ENCODE data around the gene C4orf50. TPM values are rescaled to one million over a fixed set of nuclear protein-coding genes. Genes with fewer than 3 reads are reported as not detected.
"Not testable (repeated sequence)": the region's sequence is repeated elsewhere in the genome, so short reads cannot be mapped to it uniquely, and the experiment has no call there.

The C4orf50 gene
- polyA plus RNA-seq, 1 donor: 0.01 TPM

DNA sequence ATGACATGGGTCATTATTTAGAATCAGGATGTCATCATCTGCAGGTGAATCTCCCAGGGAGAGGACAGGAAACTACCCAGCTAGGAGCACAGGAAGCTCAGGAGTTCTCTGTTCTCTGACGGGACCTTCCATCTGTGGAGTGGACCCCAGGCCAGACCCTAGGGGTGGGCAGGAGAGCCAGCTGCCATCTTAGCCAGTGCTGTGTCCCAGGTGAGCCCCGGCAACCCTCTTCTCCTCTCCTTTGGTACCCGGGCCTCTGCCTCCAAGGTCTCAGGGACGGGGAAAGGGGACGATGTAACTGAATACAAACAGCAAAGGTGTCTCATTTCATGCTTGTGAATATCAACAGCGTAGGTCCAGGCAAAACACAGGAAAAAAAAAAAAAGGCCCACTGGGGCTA lies 48.5 kb downstream of the C4orf50 start:
- DNase-seq (ENCODE audit: low read depth): no peak

DNA sequence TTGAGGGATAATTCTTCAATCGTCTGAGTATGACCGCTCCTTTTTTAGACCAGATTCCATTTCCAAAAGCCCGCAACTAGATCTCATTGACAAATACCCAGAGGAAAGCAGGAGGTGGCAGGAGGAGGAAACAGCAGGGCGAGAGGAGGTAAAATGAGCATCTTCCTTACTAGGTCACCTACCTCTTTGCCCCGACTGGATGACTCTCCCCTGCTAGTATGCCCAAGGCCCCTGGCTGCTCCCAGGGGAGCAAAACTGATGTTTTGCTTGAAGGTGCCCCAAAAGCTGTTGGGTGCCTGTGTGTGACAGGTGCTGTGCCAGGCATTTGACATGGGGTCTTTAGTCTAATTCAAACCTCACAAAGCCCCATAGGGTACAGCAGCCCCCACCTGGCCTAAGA lies 48.9 kb downstream of the C4orf50 start:
- DNase-seq (ENCODE audit: low read depth): no peak

DNA sequence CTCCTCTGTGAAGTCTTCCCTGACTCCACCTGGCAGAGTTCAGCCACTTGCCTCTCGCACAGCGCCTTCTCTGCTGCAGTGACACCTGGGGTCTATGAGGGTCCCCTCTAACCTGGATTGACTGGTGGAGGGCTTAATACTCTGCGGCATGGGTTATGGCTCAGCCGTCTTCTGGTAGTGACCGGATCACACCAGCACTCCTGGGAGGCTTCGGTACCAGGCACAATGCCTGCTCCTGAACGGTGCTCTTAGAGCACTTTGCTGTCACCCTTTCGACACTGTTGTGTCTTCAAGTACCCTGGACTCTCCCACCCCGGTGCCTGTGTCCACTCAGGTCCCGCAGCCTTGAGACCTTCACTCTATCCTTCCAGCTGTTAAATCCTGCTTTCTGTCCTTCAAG lies 50.0 kb downstream of the C4orf50 start:
- DNase-seq (ENCODE audit: low read depth): no peak

- no peak for DNase-seq (ENCODE audit: low read depth)
These were observed 50.4 kb downstream of the C4orf50 start for GRCh38 chr4:5967783-5968182.

GRCh38 chr4:5965225-5965624 lies 53.0 kb downstream of the C4orf50 start:
- DNase-seq (ENCODE audit: low read depth): no peak

DNA sequence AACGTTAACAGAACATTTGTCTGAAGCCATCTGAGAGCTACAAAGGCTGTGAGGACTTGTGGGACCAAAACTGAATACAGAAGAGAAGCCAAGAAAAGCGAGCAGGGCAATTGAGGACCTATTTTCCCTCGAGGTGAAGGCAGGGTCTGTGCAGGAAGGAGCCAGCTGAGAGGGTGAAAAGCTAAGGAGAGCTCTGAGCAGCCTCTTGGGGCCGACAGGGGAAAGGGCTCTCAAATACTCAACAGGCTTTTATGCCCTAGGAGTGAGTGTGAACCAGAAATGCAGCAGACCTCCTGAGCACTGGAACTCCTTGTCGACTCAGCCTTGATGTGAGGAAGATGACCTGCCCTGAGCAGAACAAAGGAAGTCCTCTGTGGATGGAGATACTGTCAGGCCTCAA lies 54.2 kb downstream of the C4orf50 start:
- no peak for DNase-seq (ENCODE audit: low read depth)

DNA sequence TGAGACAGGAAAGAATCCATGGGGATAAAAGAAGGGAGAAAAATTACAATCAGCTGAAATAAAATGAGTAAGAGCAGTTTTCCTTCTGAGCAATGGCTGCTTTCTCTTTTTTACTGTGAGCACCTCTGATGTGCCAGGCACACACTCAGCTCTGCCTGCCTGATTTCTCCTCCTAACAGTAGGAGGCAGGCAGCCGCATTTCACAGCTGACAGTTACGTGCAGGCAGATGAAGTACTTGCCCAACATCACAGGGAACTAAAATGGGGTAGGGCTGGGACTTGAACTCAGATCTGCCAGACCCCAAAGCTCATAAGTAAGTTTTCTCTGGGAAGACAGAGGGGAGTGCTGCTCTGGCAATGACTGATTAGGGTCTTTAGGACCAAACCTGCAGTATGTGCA lies 54.6 kb downstream of the C4orf50 start:
- no peak for DNase-seq (ENCODE audit: low read depth)

DNA sequence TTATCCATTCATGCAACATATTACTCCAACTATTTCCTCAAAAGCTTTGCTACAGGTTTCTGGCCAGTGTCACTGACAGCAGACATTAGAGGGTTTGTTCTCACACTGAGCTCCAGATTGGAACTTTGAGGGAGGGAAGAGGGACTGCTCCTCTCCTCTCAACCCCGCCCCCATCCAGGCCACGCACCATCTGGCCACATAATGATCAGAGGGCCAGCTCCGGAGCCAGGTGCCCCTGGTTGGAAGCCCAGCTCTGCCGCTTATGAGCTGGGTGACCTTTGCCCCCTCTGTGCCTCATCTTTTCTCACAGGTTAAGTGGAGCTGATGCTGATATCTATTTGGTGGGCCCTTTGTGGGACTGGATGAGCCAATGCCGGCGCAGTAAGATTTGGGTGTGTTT lies 55.8 kb downstream of the C4orf50 start:
- no peak for DNase-seq (ENCODE audit: low read depth)

DNA sequence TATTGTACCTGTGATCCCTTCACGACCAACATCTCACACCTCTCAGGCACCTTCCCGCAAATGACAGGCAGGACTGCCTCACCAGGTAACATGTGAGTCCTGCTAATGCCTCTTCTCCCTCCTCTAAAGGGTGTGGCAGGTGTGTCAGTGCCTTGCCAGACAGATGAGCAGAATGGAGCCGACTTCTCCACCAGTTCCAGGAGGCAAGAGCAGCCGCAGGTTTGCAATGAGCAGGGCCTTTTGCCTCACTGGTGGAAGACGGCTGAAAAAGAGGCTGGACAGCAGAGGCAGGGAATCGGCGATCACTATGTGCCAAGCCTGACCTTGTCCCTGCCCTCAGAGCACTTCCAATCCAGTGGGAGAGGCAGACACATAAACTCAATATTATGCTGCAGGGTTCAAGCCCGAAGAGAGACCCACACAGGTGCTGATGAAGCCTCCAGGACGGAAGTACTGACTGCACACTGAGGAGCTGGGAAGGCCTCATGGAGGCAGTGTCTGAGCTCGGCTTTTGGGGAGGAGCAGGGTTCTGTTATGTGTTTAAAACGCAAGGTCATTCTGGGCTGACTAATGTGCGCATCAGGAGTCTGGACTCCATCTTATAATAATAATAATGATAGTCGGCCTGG lies 57.9 kb downstream of the C4orf50 start:
- DNase-seq (ENCODE audit: low read depth): no peak

DNA sequence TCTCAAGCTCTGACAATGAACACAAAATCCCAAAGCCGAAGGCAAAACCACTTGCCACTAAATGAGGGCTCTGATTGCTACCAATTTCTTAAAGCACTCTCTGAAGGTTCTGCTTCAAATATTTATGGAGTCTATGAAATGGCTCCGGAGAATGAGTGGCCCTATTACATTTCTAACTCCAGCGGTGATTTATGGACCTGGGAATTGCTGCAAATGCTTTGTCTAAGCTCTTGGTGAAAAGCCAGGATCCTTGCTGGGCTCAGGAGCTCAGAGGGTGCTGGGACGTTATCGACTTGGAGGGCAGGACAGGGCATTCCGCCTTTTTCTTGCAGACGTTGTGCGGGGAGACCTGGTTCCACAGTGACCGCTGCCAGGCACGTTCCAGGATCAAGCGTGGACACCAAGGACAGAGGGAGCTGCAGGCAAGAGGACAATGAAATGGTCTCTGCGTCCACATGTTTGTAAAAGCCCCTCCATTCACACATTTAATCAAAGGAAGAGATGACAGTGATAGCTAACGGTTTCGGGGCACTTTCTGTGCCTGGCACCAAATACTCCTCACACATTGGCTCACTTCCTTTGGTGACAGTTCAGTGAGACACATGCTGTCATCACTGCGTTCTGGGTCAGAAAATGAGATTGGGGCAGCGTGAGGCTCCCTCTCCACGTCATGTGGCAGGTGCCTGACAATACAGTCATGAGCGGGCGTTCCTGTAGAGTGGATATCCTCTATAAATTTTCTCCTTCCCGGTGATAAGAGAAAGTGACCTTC lies 58.8 kb downstream of the C4orf50 start:
- no peak for DNase-seq (ENCODE audit: low read depth)

GRCh38 chr4:5958199-5958735 lies 60.0 kb downstream of the C4orf50 start:
- DNase-seq (ENCODE audit: low read depth): no peak

- no peak for DNase-seq (ENCODE audit: low read depth)
These were observed 61.2 kb downstream of the C4orf50 start for GRCh38 chr4:5957076-5957475.

DNA sequence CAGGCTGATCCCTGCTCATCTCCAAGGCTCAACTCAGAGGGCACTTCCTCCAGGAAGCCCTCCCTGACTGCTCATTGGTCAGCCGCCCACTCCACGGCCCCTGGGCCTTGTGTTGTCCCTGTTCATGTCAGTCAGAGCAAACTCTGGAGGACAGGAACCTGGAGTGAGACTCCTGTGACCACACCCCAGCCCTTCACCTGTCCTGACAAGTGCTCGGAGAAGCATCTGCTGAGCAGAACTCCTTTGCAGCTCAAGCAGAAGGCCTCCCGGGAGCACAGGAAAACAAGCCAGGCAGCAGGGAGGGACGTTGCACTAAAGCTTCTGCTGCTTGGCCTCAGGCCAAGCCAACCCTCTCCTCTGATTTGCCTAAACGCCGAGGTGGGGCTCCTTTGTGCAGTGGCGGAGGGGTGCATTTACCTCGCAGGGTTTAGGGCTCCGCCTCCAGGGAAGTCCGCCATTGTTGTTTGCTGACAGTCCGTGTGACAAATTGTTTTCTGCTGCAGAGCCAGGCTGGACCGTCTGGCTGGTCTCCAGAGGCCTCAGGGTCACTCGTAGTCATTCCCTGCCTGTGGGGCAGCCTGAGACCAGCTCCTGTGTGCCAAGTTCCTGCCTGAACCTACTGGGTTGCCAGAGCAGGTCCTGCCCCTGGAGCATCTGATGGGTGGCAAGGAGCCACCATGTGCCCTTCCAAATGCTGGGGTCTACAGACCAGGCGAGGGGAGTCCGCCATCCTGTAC lies 61.8 kb downstream of the C4orf50 start:
- DNase-seq (ENCODE audit: low read depth): no peak

- no peak for DNase-seq (ENCODE audit: low read depth)
These were observed 62.4 kb downstream of the C4orf50 start for GRCh38 chr4:5955856-5956255.

GRCh38 chr4:5955201-5955821 lies 62.9 kb downstream of the C4orf50 start:
- DNase-seq (ENCODE audit: low read depth): no peak

- no peak for DNase-seq (ENCODE audit: low read depth)
These were observed 64.0 kb downstream of the C4orf50 start for GRCh38 chr4:5954056-5954760.

- no peak for DNase-seq (ENCODE audit: low read depth)
These were observed 65.0 kb downstream of the C4orf50 start for GRCh38 chr4:5952975-5953951.

- DNase-seq (ENCODE audit: low read depth): no peak
These were observed 65.8 kb downstream of the C4orf50 start for GRCh38 chr4:5952286-5952974.

DNA sequence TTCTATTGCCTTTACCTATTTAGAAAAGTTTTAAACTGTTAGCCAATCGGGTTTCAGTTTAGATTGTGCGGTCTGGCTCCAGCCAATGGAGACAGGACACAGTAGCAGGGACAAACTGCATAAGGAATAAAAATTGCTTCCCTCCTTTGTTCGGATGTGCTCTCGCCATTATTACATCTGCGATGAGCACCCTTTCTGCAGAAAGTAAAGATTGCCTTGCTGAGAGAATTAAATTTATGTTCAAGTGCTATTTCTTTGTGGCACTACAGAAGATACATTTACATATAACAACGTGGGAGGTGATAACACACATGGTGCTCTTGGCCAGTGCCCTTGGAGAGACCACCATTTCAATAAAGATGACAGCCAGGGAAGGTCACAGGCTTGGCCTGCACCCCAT lies 71.6 kb downstream of the C4orf50 start:
- not testable (repeated sequence) for DNase-seq (ENCODE audit: low read depth)

GRCh38 chr4:5945936-5946335 lies 72.3 kb downstream of the C4orf50 start:
- DNase-seq (ENCODE audit: low read depth): no peak

All from forelimb muscle (tissue), 1 donor.